ENCODE data around the gene JAG1. TPM values are rescaled to one million over a fixed set of nuclear protein-coding genes. Genes with fewer than 3 reads are reported as not detected.

The JAG1 gene
- total RNA-seq, 1 experiment from 2014 or later: 176 TPM

DNA sequence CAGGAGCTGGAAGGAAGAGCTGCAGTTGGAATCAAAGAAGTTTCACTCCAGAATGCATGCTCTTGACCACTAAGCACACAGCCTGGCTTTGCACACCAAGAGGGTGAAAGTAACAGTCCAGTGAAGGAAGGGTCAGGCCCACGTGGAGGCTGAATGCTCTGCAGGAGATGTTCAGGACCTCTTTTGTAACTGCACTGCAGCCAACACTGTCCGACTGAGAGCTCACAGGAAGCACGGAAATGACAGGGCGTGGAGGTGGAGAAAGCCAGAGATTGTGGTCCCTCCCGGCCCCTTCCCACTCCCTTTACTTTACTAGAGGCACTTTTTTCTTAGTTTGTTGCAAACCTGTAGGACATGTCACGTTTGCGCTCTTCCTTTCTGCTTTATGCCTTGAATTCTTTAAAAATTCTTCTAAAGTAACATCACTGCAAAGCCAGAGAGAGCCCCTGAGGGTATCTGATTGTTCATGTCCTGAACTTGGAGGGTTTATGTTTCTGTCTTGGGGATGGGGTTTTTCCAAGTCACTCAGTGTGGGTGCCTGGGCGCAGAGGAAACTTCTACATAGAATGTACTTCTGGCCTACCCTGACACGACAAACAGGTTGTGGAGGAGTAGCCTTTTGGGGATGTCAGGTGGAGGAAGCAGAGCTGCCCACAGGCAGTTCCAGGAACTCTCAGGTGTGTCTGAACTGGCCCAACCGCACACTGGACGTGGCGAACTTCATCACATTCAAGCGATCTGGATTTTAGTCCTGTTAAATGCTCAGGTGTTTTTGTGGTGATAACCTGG, 40.9 kb downstream of the JAG1 start:
- BruUV-seq (replicated peaks): no TSS peak
- Histone ChIP-seq H3K9me3 (ENCODE audit: low read length) (no peaks in the 10 kb centered on the region), H3K4me2 (ENCODE audit: low read length) (no peak overlapping the region), H3K27me3 (ENCODE audit: low read length) (no peaks in the 10 kb centered on the region), H2AFZ (ENCODE audit: low read length) (no peak overlapping the region), H3K9me2 (replicated peaks; ENCODE audit: low read length) (no peaks in the 10 kb centered on the region), H3K4me3 (ENCODE audit: low read length) (no peak overlapping the region), H3K27ac (ENCODE audit: low read length) (no peak overlapping the region), H3F3A (ENCODE audit: low read length, unreplicated experiment) (peaks cover 4% of the 10 kb centered on the region), H3K4me1 (ENCODE audit: insufficient read depth, low read length) (peaks cover 7% of the 10 kb centered on the region; the same call in 1 of the 2 replicates), H4K20me1 (ENCODE audit: low read length) (no peaks in the 10 kb centered on the region), H3K79me2 (ENCODE audit: low read length) (no peaks in the 10 kb centered on the region), H3K36me3 (ENCODE audit: low read depth, low read length) (peaks cover 12% of the 10 kb centered on the region), H3K9ac (ENCODE audit: low read length) (no peak overlapping the region)
- no peak for TF ChIP-seq CTCF (conservative IDR thresholded peaks at IDR 0.05; ENCODE audit: low read depth, low read length)
- TF ChIP-seq EZH2 (IDR thresholded peaks at IDR 0.05; ENCODE audit: low read length, unreplicated experiment): no peak
- TF ChIP-seq EZH2phosphoT487 (IDR thresholded peaks at IDR 0.05; ENCODE audit: borderline replicate concordance, low read length): no peak
- CTCF ChIA-PET: no interaction called here
- POLR2A ChIA-PET (ENCODE audit: unreplicated experiment): no interaction called here
- ATAC-seq (no peak), DNase-seq (no peak)
- intact Hi-C loops (cut with micrococcal nuclease): no loop called here

- Histone ChIP-seq H3K9me2 (replicated peaks; ENCODE audit: low read length) (no peaks in the 10 kb centered on the region), H3K4me2 (ENCODE audit: low read length) (no peak overlapping the region), H3K27me3 (ENCODE audit: low read length) (no peaks in the 10 kb centered on the region), H3K4me1 (ENCODE audit: insufficient read depth, low read length) (peaks cover 7% of the 10 kb centered on the region; the same call in 1 of the 2 replicates), H3K27ac (ENCODE audit: low read length) (no peak overlapping the region), H2AFZ (ENCODE audit: low read length) (no peak overlapping the region), H3K9me3 (ENCODE audit: low read length) (no peaks in the 10 kb centered on the region), H3K36me3 (ENCODE audit: low read depth, low read length) (no peaks in the 10 kb centered on the region), H3K9ac (ENCODE audit: low read length) (no peak overlapping the region), H4K20me1 (ENCODE audit: low read length) (no peaks in the 10 kb centered on the region), H3F3A (ENCODE audit: low read length, unreplicated experiment) (peaks cover 4% of the 10 kb centered on the region), H3K79me2 (ENCODE audit: low read length) (no peaks in the 10 kb centered on the region), H3K4me3 (ENCODE audit: low read length) (no peak overlapping the region)
- intact Hi-C loops (cut with micrococcal nuclease): no loop called here
- no peak for DNase-seq
- no peak for TF ChIP-seq EZH2 (IDR thresholded peaks at IDR 0.05; ENCODE audit: low read length, unreplicated experiment)
- TF ChIP-seq EZH2phosphoT487 (IDR thresholded peaks at IDR 0.05; ENCODE audit: borderline replicate concordance, low read length): no peak
- TF ChIP-seq CTCF (conservative IDR thresholded peaks at IDR 0.05; ENCODE audit: low read depth, low read length): no peak
- BruUV-seq (replicated peaks): no TSS peak
- ATAC-seq: no peak
- ChIA-PET POLR2A (ENCODE audit: unreplicated experiment) (no interaction called here), CTCF (no interaction called here)
Measured at GRCh38 chr20:10631126-10631525, 42.7 kb downstream of the JAG1 start.

DNA sequence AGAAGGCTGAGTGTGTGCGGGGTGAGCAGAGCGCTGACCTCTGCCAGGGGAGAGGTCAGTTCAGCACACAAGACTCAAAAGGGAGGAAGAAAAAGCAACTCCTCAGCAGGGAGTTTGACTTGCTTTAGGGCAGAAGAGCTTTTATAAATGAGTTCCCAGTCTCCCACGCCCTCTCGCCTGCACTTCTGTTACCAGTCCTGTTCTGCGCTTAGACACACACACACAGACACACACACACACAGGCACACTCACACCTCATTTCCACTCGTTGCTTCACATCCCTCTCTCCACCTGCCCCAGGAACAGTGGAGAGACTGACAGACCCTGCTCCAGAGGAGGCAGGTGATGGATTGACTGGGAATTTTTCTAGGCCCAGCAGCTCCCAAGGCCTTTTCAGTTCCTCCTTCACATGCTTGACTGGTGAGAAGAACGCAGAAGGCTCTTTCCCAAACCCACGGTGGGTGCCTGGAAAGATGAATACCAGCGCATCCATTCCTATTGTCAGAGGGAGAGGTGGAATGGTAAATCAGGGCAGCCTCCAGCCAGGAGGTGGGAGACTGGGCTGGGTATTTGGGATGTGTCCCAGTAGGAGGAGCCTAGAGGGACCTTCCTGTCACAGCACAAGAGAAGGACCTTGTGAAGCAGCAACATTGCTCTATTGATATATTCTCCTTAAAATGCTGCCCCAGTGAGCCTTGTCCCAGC, 43.7 kb downstream of the JAG1 start:
- ChIA-PET POLR2A (ENCODE audit: unreplicated experiment) (no interaction called here), CTCF (no interaction called here)
- ATAC-seq (no peak), DNase-seq (no peak)
- no TSS peak for BruUV-seq (replicated peaks)
- intact Hi-C loops (cut with micrococcal nuclease): no loop called here
- Histone ChIP-seq H3K4me3 (ENCODE audit: low read length) (no peak overlapping the region), H3K9me3 (ENCODE audit: low read length) (no peaks in the 10 kb centered on the region), H4K20me1 (ENCODE audit: low read length) (no peaks in the 10 kb centered on the region), H3F3A (ENCODE audit: low read length, unreplicated experiment) (no peaks in the 10 kb centered on the region), H3K9ac (ENCODE audit: low read length) (no peak overlapping the region), H3K4me1 (ENCODE audit: insufficient read depth, low read length) (no peaks in the 10 kb centered on the region), H3K4me2 (ENCODE audit: low read length) (no peak overlapping the region), H2AFZ (ENCODE audit: low read length) (no peak overlapping the region), H3K36me3 (ENCODE audit: low read depth, low read length) (no peaks in the 10 kb centered on the region), H3K27ac (ENCODE audit: low read length) (no peak overlapping the region), H3K27me3 (ENCODE audit: low read length) (no peaks in the 10 kb centered on the region), H3K79me2 (ENCODE audit: low read length) (no peaks in the 10 kb centered on the region), H3K9me2 (replicated peaks; ENCODE audit: low read length) (no peaks in the 10 kb centered on the region)
- TF ChIP-seq EZH2 (IDR thresholded peaks at IDR 0.05; ENCODE audit: low read length, unreplicated experiment) (no peak), EZH2phosphoT487 (IDR thresholded peaks at IDR 0.05; ENCODE audit: borderline replicate concordance, low read length) (no peak), CTCF (conservative IDR thresholded peaks at IDR 0.05; ENCODE audit: low read depth, low read length) (no peak)

Data from PC-3 (cell line).